Activated CD4-positive, CD25-positive, alpha-beta regulatory T cell (primary cell): ENCODE measurements around the gene HIVEP2.
"Not testable (repeated sequence)": the region's sequence is repeated elsewhere in the genome, so short reads cannot be mapped to it uniquely, and the experiment has no call there.

ENCODE experiments used
- DNase-seq, 4 experiments: peaks; one replicate each; lab custom pipeline; 2025; lab: John Stamatoyannopoulos, UW

HIVEP2 gene, protein sequence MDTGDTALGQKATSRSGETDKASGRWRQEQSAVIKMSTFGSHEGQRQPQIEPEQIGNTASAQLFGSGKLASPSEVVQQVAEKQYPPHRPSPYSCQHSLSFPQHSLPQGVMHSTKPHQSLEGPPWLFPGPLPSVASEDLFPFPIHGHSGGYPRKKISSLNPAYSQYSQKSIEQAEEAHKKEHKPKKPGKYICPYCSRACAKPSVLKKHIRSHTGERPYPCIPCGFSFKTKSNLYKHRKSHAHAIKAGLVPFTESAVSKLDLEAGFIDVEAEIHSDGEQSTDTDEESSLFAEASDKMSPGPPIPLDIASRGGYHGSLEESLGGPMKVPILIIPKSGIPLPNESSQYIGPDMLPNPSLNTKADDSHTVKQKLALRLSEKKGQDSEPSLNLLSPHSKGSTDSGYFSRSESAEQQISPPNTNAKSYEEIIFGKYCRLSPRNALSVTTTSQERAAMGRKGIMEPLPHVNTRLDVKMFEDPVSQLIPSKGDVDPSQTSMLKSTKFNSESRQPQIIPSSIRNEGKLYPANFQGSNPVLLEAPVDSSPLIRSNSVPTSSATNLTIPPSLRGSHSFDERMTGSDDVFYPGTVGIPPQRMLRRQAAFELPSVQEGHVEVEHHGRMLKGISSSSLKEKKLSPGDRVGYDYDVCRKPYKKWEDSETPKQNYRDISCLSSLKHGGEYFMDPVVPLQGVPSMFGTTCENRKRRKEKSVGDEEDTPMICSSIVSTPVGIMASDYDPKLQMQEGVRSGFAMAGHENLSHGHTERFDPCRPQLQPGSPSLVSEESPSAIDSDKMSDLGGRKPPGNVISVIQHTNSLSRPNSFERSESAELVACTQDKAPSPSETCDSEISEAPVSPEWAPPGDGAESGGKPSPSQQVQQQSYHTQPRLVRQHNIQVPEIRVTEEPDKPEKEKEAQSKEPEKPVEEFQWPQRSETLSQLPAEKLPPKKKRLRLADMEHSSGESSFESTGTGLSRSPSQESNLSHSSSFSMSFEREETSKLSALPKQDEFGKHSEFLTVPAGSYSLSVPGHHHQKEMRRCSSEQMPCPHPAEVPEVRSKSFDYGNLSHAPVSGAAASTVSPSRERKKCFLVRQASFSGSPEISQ (N-terminal part only)

DNA sequence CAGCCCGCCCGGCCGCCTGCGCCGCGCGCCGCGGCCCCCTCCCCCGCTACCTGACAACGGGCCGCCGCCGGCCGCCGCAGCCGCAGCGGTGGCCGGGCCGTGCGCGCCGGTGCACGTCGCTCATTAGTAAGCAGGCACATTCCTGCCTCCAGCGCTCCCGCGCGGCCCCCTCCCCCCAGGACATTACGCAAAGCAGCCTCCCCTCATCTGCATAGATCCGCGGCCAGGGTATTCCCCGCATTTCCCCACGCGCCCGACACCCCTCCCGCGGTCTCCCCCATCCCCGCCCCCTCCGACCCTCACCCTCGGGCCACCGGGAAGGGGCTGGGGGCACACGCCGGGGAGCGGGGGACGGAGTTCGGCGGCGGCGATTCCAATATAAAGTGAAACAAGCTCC is at the start of gene HIVEP2:
HIVEP2 (minus strand) TSS at position 128 of the 397 bp plus-strand sequence. CDS start 170,438 bp downstream, outside the sequence.
- DNase-seq = peak; percentile 56 to 71 (median 64)

DNA sequence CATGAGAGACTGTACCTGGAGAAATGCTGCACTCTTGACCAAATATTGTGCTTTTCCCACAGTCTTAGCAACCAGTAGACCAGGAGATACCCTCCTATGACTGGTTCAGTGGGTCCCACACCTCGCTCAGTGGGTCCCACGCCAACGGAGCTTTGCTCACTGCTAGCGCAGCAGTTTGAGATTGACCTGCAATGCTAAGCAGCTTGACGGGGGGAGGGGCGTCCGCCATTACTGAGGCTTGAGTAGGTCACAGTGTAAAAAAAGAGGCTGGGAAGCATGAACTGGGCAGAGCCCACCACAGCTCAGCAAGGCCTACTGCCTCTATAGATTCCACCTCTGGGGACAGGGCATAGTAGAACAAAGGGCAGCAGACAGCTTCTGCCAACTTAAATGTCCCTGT is 49.0 kb upstream of the HIVEP2 start:
- no peak for DNase-seq

DNA sequence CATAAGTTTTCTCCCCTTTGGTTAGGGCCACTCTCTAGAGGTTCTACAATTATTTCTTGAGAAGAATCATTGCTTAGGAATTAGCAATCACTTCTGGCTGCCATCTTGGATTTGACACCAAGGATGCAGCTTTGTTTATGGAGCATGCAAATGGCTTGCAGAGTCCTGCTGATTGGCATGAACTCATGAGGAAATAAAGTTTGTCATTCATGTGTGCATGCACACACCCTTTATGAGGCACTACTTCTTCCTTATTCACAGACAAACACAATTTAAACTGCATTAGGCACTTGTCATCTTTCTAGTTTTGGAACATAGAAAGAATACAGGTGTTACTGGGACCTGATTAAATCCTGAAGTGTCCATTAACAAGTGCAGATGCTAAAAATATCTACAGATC is 42.5 kb upstream of the HIVEP2 start:
- DNase-seq = no peak

DNA sequence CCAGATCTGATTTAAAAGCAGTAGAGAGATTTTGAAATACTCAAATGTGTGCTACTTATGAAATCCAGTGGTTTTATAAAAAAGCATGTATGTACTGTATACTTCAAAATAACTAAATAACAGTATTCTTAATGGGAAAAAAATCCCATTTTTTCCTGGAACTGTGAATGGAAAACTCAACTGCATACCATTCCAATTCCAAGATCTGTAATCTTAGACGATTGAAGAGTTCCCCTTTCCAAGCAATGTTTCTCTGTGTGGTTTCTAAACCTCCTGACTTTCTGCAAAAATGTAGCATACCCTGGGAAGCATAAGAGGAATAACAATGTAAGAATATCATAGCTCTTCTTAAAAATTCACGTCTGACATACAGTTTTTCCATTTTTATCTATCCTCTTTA is 40.3 kb upstream of the HIVEP2 start:
- DNase-seq = no peak

DNA sequence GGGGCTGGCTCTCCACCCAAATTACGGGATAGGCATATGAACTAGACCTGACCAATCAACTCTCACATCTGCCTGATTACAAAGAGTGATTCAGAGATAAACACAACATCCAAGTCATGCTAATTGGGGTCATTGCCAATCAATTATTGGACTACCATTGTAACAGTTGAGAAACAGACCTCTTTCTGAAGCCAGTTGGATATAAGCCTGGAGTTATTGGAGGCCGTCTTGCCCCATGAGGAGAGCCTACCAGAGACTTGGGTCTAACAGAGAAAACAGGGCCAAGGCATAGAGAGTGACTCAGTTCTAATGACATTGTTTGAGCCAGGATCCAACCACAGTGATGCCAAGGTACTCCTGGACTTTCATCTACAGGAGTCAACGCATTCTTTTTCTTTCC is 39.4 kb upstream of the HIVEP2 start:
- no peak for DNase-seq

DNA sequence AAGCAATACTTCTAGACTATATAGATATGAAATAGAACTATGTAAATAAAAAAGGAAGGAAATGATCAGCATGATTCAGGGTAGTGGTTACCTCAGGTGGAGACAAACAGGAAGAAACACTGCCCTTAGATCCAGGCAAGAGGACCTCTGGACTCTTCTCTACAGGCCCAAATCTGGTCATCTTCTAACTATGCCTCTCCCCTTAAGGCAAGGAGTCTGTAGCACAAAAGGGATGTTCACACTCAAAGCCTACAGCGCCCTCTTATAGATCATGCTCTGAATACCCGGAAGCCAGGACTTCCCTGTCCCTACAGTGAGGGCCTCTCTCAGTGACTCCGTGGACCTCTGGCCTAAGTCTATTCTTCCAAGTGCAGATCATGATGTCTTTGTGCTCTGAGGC is 30.4 kb upstream of the HIVEP2 start:
- no peak for DNase-seq

DNA sequence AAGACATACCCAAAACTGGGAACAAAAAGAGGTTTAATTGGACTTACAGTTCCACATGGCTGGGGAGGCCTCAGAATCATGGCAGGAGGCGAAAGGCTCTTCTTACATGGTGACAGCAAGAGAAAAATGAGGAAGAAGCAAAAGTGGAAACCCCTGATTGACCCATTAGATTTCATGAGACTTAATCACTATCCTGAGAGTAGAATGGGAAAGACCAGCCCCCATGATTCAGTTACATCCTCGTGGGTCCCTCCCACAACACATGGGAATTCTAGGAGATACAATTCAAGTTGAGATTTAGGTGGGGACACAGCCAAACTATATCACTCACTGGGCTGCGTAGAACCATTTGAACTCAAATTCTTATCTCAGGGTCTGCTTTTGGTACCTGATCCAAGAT is 26.0 kb upstream of the HIVEP2 start:
- not testable (repeated sequence) for DNase-seq

DNA sequence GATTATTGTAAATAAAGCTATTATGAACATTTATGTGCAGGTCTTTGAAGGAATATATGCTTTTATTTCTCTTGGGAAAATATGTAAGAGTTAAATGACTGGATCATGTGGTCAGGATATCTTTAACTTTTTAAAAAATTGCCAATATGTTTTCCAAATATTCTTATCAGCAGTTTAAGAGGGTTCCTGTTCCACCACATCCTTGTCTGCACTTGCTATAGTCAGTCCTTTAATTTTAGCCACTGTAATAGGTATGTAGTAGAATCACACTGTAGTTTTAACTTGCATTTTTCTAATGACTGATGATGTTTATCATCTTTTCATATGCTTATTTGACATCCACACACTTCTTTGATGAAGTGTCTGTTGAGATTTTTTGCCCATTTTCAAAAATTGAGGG is 23.6 kb upstream of the HIVEP2 start:
- DNase-seq = no peak

DNA sequence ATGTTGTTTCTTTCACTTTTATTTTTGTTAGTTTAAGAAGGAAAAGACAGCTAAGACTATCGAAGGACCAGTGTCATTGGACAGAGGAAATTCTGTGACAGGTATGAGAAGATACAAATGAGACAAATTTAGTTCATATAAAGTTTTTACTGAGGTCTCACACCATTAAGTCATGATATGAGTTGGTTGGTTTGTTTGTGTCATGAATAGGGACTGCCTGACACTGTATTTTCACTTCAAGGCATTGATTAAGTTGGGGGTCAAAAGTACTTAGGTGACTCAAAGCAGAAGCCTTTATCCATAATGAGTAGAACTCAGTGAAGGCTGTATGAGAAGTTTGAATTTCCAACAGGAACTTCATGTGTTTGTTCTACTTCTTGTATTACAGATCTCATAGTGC is 21.3 kb upstream of the HIVEP2 start:
- no peak for DNase-seq

DNA sequence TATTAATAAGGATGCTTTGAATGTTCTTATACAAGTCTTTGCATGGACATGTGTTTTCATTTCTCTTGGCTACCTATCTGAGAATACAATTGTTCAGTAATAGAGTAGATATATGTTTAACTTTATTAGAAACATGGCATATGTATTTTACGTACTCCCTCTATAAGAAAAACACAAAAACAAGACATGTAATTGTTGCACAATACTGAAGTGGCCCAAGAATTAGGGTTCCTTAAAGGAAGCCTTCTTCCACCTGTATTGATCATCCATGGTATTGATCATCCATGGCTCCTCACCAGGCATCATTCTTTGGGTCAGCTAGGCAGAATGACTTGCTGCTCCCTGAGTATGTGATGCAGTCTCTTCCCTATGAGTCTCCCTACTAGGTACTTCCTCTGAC is 20.2 kb upstream of the HIVEP2 start:
- no peak for DNase-seq

DNA sequence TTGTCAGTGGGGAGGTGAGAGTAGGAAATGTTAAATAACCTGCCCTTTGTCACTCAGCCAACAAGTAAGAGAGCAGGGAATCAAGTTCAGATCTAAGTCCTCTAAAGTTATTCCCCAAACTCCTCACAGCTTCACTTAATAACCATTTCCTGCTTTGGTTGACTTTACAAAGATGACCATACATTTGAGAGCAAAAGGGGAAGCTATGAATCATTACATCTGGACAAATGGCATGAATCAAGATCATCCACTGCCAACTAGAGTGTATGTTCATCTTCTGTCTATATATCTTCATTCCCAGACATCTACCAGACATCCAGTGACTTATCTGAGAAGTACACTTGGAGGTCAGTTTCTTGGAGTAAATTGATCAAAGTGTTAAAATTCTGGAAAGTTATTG is 15.1 kb upstream of the HIVEP2 start:
- DNase-seq = no peak

DNA sequence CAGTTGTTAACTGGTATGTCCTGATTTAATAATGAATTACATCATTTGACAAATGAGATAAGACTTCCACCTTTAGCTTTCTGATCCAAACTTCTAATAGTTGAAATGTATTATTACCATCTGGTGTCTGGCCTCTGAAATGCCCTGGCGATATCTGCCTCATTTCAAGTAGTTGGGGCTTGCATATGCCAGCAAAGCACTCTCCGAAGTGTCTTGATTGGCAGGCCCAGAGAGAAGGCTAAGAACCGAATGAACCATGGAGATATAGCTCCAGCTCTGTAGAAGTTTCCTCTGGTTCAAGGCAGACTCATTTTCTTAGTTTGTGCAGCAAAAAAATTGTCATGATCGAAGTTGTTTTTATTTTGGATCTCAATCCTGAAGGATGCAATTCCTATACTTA is 13.4 kb upstream of the HIVEP2 start:
- DNase-seq = no peak

DNA sequence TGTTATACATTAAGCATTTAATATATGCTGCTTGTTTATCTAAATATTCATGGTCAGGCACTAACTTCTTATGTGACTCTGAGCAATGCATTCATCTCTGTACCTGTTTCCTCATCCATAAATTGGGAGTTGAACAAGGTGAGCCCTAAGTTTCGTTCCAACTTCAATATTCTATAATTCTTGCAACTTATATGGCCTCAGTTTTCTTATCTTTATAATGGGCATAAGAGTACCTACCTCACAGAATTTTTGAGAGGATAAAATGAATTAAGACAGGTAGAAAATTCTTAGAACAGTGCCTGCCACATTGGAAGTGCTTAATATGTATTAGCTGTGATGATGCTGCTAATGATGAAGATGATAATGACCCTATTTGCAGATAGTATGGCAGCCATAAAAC is 11.8 kb upstream of the HIVEP2 start:
- DNase-seq = no peak

DNA sequence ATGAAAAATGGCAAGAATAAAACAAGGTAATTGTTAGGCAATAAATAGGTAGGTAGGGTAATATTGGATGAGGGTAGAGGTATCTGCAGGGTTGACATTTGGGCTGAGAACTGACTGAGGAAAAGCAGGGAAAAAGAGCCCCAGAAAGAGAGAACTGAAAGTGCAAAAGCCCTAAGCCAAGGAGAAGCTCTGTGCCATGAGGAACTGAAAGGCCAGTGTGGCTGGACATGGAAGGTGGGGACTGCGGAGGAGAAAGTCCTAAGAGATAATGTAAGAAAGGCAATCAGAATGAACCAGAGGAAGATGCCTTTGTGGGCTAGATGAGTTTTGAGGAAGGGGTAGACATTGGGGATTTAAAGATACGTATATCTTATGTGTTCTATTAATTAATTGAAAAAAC is 9.9 kb upstream of the HIVEP2 start:
- DNase-seq = no peak

DNA sequence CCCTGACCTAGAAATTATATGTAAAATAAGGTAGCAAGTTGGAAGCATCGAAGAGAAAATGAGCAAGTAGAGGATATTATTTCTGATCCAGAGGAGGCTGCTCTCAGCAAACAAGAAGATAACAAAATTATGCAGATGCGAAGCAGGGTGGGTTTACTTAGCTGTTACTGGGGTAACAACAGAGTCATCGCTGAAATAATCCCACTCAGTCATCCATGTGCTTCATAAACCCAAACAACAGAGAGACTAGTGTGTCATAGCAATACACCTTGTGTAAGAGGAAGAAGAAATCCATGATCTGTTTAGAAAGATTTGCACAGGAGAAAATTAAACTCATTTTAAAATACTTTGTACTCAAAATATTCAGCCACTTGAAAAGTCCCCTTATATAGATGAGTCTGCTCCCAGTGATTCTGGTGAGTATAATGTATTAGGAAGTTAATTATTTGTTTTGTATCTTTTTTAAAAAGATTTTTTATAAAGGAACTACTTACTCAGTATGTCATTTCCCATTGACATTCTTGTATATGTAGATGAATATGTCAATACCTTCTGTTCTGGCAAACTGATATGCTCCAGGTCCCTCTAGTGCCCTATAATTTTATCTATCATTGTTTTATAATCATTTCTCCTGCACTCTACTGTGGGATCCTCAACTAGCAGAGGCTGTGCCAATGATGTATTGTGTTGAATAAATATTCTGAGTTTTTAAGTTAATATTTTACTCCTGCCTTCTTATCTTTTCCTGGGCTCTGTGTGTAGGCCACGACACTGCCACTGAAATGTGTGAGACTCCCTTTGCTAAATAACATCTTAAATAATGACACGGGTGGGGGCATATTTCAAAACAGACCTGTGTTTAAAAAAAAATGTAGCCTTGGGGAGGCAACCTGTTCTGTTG is 8.6 kb upstream of the HIVEP2 start:
- DNase-seq = no peak

DNA sequence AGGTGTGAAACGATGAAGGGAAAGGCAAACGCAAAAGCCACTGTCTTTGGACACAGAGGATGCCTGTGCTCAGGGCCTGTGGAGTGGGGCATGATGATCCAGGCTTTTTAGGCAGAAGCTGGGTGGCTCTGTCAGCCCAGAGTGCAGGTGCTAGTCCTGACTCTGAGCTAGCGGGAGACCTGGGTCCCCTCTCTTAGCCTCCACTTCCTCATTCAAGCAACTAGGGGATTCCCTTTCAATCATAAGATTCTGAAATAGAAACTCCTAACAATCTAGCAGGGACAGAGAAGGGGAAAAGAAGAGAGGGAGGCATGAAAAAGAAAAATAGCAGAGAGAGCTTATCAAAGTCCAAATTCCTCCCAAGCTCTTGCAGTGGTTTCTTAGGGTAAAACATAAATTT is 7.6 kb upstream of the HIVEP2 start:
- DNase-seq = no peak

DNA sequence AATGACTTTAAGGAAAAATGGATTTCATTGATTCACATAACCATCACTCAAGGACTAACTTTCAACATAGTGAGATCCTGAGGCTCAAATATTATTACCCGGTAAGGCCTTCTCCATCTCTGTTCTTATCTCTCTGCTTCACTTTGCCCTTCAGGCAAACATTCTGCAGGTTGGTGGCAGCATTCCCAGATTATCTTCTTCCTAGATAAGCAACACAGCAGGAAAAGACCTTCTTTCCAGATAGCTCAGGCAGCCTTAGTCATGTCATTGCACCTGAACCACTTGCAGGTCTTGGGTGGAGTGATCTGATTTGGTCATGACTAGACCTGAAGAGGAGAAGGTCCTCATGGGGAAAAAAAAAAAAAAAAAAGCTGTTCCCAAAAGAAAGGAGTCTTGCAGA is 5.3 kb upstream of the HIVEP2 start:
- DNase-seq = no peak

DNA sequence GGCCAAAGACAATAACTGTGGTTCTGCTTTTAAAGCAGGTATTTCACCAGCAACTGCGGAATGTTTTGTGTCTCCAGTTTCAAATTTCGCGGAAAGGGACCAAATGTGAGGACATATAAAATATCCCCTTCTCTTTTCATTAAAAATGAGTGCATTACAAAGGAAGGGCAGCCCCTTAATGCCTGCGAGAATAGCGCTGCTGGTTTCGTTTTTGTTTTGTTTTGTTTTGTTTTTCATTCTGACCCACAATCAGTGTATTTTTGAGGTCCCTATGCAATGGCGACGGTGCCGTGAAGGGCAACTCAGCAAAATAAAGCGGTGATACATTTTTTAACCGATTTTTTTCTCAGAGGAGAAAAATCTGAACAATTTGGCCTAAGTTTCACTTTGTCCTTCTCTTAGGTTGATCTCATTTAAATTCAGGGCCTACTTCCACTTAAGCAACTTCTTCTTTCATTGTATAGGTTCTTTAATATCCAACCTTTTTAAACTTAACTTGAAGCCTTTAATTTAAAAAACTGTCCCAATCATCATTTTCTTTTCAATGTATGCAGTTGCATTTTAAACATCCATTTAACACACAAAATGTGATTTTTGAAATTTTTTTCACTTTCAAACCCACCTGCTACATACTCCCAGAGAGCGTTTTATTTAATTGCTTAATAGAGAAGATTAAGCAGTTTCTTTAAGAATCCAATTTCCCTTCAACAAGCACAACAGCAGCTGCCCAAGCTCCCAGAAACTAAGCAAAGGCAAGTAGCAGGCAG is 2.9 kb upstream of the HIVEP2 start:
- DNase-seq = no peak

DNA sequence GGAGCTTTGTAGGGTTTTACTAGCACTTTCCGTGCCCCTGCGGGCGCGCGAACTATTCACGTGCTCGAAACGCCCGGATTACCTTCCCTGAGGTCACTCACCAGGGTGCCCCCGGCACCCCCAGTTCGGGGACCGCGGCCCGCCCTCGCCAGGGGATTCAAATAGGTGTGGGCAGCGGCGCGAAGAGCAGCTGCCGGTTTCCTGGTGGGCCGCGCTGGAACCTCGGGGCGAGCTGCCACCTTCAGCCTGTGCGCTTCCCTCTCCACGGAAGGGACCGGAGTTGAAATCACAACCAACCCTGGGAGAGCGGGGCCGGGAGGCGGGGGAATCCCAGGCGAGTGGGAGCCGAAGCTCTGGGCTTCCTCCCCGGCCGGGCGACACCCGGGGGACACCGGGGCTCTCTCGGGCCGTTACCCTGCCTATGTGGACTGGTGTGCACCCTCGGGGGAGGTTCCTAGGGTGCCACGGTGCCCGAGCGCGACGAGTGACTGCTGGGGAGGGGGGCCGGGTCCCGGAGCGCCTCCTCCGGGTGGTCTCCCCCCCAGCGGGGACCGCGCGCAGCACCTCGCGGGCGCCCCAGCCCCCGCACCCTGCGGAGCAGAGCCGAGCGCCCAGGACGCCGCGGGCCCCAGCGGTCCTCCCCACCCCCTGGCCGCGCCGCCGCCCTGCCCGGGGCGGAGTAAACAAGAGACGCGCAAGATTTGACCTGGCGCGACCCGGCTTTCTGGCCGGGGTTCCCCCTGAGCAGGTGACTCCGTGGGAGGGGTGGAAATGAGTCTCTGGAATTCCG is 2.1 kb upstream of the HIVEP2 start:
- peak; percentile 38 to 54 (median 52) for DNase-seq
